ENCODE results near the gene BTBD8. TPM values are rescaled to one million over a fixed set of nuclear protein-coding genes. Genes with fewer than 3 reads are reported as not detected.

The BTBD8 gene
- total and polyA plus RNA-seq, 7 donors: 0.99 to 8.3 (median 4.9) TPM

DNA sequence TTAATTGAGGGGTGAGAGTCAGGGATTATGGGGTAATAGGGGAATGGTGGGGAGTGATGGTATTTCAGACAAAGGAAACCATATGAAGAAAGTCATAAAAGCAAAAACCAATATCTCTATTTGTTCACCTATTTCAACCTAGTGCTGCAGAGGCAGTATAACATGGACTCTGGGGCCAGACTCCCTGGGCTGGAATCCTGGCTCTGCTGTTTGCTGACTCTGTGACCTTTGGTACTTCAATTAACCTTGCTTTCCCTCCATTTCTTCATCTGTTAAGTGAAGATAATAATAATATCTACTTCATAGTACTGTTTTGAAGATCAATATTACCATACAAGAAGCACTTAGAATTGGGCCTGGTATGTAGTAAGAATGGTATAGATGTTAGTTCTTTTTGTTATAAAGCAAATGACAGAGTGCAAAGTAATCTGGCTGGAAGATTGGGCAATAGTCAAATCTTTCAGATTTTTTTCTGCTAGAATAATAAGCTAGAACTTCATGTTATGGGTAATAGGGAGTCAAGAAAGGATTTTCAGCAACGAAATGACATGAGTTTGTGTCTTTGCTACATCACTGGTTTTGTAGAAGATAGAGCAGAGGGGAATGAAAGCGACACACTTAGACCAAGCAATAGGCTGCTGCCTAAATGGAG lies 41.3 kb upstream of the BTBD8 start:
- intact Hi-C loops (cut with DNase I): no loop called here
- 91 to 92% methylated on average over 2 of the region's 2 CpGs for WGBS, 2 donors
- H3K27me3 ChIP-seq: no peaks in the 10 kb centered on the region

DNA sequence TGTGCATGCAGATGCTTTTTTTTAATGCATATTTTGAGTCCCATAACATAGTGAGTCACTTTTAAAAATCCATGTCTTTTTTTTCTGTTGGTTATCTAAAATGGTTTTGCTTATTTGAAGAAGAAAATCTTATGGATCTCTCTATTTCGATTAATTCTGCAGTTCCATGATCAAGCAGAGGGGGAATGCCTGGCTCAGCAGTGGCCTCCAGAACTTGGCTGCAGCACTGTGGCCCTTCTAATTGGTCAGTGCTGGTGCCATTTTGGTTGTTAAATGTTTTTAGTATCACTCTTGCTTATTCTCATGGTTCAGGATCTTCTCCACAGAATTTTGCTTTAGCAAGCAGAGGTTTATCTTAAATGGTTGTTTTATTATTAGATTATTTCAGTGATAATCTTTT lies 39.2 kb upstream of the BTBD8 start:
- Histone ChIP-seq H3K27me3 (no peaks in the 10 kb centered on the region), H3K27ac (no peak overlapping the region), H3K4me3 (no peak overlapping the region), H3K9me3 (no peaks in the 10 kb centered on the region), H3K4me1 (no peaks in the 10 kb centered on the region), H3K36me3 (no peaks in the 10 kb centered on the region)
- WGBS, 2 donors: 88 to 90% methylated on average over 1 of the region's 1 CpG
- no peak for DNase-seq
- intact Hi-C loops (cut with DNase I): no loop called here
- TF ChIP-seq EP300 (IDR thresholded peaks at IDR 0.05) (no peak), POLR2AphosphoS5 (IDR thresholded peaks at IDR 0.05) (no peak), POLR2A (IDR thresholded peaks at IDR 0.05) (no peak)
- TF ChIP-seq, protein P1, sequence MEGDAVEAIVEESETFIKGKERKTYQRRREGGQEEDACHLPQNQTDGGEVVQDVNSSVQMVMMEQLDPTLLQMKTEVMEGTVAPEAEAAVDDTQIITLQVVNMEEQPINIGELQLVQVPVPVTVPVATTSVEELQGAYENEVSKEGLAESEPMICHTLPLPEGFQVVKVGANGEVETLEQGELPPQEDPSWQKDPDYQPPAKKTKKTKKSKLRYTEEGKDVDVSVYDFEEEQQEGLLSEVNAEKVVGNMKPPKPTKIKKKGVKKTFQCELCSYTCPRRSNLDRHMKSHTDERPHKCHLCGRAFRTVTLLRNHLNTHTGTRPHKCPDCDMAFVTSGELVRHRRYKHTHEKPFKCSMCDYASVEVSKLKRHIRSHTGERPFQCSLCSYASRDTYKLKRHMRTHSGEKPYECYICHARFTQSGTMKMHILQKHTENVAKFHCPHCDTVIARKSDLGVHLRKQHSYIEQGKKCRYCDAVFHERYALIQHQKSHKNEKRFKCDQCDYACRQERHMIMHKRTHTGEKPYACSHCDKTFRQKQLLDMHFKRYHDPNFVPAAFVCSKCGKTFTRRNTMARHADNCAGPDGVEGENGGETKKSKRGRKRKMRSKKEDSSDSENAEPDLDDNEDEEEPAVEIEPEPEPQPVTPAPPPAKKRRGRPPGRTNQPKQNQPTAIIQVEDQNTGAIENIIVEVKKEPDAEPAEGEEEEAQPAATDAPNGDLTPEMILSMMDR (IDR thresholded peaks at IDR 0.05): no peak

More for the DNA sequence above, 41.3 kb upstream of the BTBD8 start:
- no peaks in the 10 kb centered on the region for H3K9me3 ChIP-seq
- no peak overlapping the region for H3K27ac ChIP-seq
- H3K4me1 ChIP-seq: no peaks in the 10 kb centered on the region
- H3K36me3 ChIP-seq: no peaks in the 10 kb centered on the region
- DNase-seq: no peak
- TF ChIP-seq POLR2AphosphoS5 (IDR thresholded peaks at IDR 0.05): no peak
- no peak for TF ChIP-seq POLR2A (IDR thresholded peaks at IDR 0.05)
- H3K4me3 ChIP-seq: no peak overlapping the region

DNA sequence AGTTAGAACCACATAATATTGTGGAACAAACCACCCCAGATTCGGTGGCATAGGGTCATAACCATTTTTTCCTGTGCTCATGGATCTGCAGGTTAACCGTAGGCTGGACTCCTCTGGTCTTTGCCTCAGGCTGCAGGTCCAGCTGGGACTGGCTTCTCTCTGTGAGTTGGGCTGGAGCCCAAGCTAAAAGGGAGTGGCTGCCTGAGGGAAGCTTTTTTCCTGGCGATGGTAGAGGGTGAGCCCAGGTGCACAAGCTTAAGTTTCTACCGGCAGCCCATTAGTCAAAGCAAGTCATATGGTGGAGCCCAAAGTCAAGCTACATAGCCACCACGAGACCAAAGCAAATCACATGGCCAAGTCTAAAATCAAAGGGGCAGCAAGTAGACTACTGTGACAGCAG lies 36.5 kb upstream of the BTBD8 start:
- no peaks in the 10 kb centered on the region for H3K4me1 ChIP-seq
- no peak for TF ChIP-seq EP300 (IDR thresholded peaks at IDR 0.05)
- TF ChIP-seq, protein P1 (IDR thresholded peaks at IDR 0.05): no peak
- no peak for TF ChIP-seq POLR2AphosphoS5 (IDR thresholded peaks at IDR 0.05)
- no peak for TF ChIP-seq POLR2A (IDR thresholded peaks at IDR 0.05)
- no peak for DNase-seq
- no peaks in the 10 kb centered on the region for H3K9me3 ChIP-seq
- no peaks in the 10 kb centered on the region for H3K36me3 ChIP-seq
- no peak overlapping the region for H3K27ac ChIP-seq
- no peaks in the 10 kb centered on the region for H3K27me3 ChIP-seq
- no peak overlapping the region for H3K4me3 ChIP-seq
- intact Hi-C loops (cut with DNase I): no loop called here
- 44 to 87% methylated on average over 5 of the region's 5 CpGs for WGBS, 2 donors

DNA sequence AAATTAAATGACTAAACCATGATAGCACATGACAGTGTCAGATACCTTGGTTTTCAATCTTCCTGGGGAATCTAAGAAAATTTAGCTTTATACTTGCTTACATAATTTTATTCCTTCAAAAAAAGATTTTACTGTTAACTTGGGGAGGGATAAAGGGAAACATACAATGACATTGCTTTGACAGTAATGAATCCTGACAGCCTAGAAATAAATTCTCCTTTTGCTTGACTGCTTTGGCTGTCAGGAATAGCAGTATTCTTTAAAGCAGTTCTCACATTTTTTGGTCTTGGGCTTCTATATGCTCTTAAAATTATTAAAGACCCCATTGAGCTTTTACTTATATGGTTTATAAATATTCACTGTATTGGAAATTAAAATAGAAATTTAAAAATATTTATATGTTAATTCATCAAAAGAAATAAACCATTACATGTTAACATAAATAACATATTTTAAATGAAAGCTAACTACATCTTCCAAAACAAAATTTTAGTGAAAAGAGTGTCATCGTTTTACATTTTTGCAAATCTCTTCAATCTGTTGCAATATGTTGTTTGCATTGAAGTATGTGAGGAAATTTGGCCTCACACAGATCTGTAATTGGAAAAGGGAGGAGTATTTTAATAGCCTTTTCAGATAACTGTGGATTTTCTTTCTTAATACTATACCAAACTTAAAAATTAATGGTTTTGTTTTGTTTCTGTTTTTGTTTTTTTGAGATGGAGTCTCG lies 34.2 kb upstream of the BTBD8 start:
- no peak overlapping the region for H3K4me3 ChIP-seq
- no peaks in the 10 kb centered on the region for H3K36me3 ChIP-seq
- H3K27ac ChIP-seq: no peak overlapping the region
- TF ChIP-seq POLR2AphosphoS5 (IDR thresholded peaks at IDR 0.05) (no peak), EP300 (IDR thresholded peaks at IDR 0.05) (no peak), POLR2A (IDR thresholded peaks at IDR 0.05) (no peak)
- TF ChIP-seq, protein P1 (IDR thresholded peaks at IDR 0.05): no peak
- intact Hi-C loops (cut with DNase I): no loop called here
- no peaks in the 10 kb centered on the region for H3K27me3 ChIP-seq
- no peaks in the 10 kb centered on the region for H3K4me1 ChIP-seq
- 88 to 95% methylated on average over 2 of the region's 2 CpGs for WGBS, 2 donors
- H3K9me3 ChIP-seq: no peaks in the 10 kb centered on the region
- no peak for DNase-seq

DNA sequence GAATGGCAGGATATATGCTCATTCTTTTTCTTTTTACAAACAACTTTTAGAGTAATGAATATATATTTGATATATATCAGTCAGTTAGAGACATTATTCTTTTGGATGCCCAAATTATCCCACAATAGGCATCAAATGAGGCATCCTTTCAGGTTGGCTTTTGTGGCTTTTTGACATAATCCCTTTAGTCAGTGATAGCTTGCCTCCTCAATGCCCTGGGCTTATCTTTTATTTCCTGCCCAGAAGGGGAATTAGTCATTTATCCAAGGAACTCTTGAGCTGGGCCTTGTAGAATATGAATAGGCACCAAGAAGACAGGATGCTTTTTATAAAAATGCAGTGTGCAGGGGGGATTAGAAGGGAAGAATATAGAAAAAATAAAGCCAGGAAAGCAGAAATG lies 28.2 kb upstream of the BTBD8 start:
- Histone ChIP-seq H3K27ac (no peak overlapping the region), H3K9me3 (no peaks in the 10 kb centered on the region), H3K4me3 (no peak overlapping the region), H3K27me3 (no peaks in the 10 kb centered on the region), H3K36me3 (no peaks in the 10 kb centered on the region), H3K4me1 (no peaks in the 10 kb centered on the region)
- intact Hi-C loops (cut with DNase I): no loop called here
- TF ChIP-seq, protein P1 (IDR thresholded peaks at IDR 0.05): no peak
- TF ChIP-seq POLR2A (IDR thresholded peaks at IDR 0.05): no peak
- no peak for TF ChIP-seq EP300 (IDR thresholded peaks at IDR 0.05)
- no peak for TF ChIP-seq POLR2AphosphoS5 (IDR thresholded peaks at IDR 0.05)
- no peak for DNase-seq

Data from sigmoid colon (tissue), 7 donors.